HepG2 (cell line): ENCODE results near the gene VCP. TPM values are rescaled to one million over a fixed set of nuclear protein-coding genes. Genes with fewer than 3 reads are reported as not detected.

ENCODE experiments used
- GABPA ChIP-seq, 2 experiments: IDR thresholded peaks; 2 replicates each; pipeline ENCODE4 v1.6.1; 2011 to 2016; ENCODE audit warnings: low read depth in 2 of 2, low read length in 1 of 2, missing biosample characterization in 1 of 2, missing genetic modification characterization in 1 of 2
- MAFG ChIP-seq: sonication (generic); formaldehyde crosslinking; IDR thresholded peaks from 2 replicates; pipeline ENCODE4 v1.5.1; 2020; ENCODE audit warnings: mild to moderate bottlenecking, missing genetic modification reagents
- NR2C2 ChIP-seq: sonication (generic); formaldehyde crosslinking; IDR thresholded peaks from 2 replicates; pipeline ENCODE4 v1.4.0; 2020; ENCODE audit warnings: missing genetic modification reagents, mild to moderate bottlenecking, moderate library complexity, borderline replicate concordance
- RCOR2 ChIP-seq: IDR thresholded peaks from 2 replicates; pipeline ENCODE4 v1.6.1; 2016; ENCODE audit warnings: missing biosample characterization, missing genetic modification reagents
- SOX6 ChIP-seq, 2 experiments: fragments of 450-650 bp in 1 of 2; sonication (generic) in 1 of 2; formaldehyde crosslinking in 1 of 2; IDR thresholded peaks; 2 replicates each; pipeline versions ENCODE4 v1.4.0 to v1.6.1; 2017 to 2020; ENCODE audit warnings: antibody characterized with exemption in 1 of 2, mild to moderate bottlenecking in 1 of 2, missing genetic modification reagents in 1 of 2
- TEAD3 ChIP-seq: optimal IDR thresholded peaks from 2 replicates; pipeline ENCODE3; 2016; ENCODE audit warnings: borderline replicate concordance
- ZNF224 ChIP-seq: sonication (generic); formaldehyde crosslinking; IDR thresholded peaks from 2 replicates; pipeline ENCODE4 v1.5.0; 2020; ENCODE audit warnings: mild to moderate bottlenecking, missing genetic modification reagents
- ZNF550 ChIP-seq: sonication (generic); formaldehyde crosslinking; IDR thresholded peaks from 2 replicates; pipeline ENCODE4 v1.4.0; 2020; ENCODE audit warnings: mild to moderate bottlenecking, missing genetic modification reagents, borderline replicate concordance
- polyA plus RNA-seq, 8 experiments: library from polyadenylated mRNA; depleted of rRNA in 3 of 8; stranded (reverse) in 7 of 8; unstranded in 1 of 8; fragments of >200 nt; fragmentation: Illumina TruSeq in 4 of 8; extraction: Trizol in 4 of 8; gene quantifications; 2 replicates each; pipeline versions ENCODE4 v1.2.1 to v1.2.3, GENCODE V29; 2011 to 2016; ENCODE audit warnings: low read depth in 4 of 8, missing spikeins in 1 of 8, mixed read lengths in 1 of 8; ENCODE audit not compliant: insufficient read depth in 1 of 8
- total RNA-seq, 5 experiments: library from RNA; depleted of rRNA; stranded (reverse); fragments of >200 nt; fragmentation: Illumina TruSeq; extraction: Trizol; gene quantifications; 2 replicates each; pipeline ENCODE4 v1.2.3, GENCODE V29; 2016; ENCODE audit warnings: low read depth in 1 of 5
- TF ChIP-seq, protein P1 (sequence below): sonication (generic); formaldehyde crosslinking; IDR thresholded peaks from 2 replicates; pipeline ENCODE4 v1.5.1; 2020; ENCODE audit warnings: mild to moderate bottlenecking, missing genetic modification reagents, moderate library complexity
- TF ChIP-seq, protein P2 (sequence below): sonication (generic); formaldehyde crosslinking; IDR thresholded peaks from 2 replicates; pipeline ENCODE4 v1.5.1; 2020; ENCODE audit warnings: missing genetic modification reagents, mild to moderate bottlenecking, borderline replicate concordance
- TF ChIP-seq, protein P3 (sequence below): sonication (generic); formaldehyde crosslinking; conservative IDR thresholded peaks from 2 replicates; pipeline ENCODE4 v1.8.0; 2022; ENCODE audit warnings: low read depth, missing genetic modification reagents
- TF ChIP-seq, protein P4 (sequence below): sonication (generic); formaldehyde crosslinking; IDR thresholded peaks from 2 replicates; pipeline ENCODE4 v1.5.1; 2020; ENCODE audit warnings: mild to moderate bottlenecking, moderate library complexity, missing genetic modification reagents

VCP gene
- total and polyA plus RNA-seq, 2 of the 13 experiments (the other 11 are each of a cell fraction or from before 2014, with no cell fraction given), result 143 to 391 TPM

DNA sequence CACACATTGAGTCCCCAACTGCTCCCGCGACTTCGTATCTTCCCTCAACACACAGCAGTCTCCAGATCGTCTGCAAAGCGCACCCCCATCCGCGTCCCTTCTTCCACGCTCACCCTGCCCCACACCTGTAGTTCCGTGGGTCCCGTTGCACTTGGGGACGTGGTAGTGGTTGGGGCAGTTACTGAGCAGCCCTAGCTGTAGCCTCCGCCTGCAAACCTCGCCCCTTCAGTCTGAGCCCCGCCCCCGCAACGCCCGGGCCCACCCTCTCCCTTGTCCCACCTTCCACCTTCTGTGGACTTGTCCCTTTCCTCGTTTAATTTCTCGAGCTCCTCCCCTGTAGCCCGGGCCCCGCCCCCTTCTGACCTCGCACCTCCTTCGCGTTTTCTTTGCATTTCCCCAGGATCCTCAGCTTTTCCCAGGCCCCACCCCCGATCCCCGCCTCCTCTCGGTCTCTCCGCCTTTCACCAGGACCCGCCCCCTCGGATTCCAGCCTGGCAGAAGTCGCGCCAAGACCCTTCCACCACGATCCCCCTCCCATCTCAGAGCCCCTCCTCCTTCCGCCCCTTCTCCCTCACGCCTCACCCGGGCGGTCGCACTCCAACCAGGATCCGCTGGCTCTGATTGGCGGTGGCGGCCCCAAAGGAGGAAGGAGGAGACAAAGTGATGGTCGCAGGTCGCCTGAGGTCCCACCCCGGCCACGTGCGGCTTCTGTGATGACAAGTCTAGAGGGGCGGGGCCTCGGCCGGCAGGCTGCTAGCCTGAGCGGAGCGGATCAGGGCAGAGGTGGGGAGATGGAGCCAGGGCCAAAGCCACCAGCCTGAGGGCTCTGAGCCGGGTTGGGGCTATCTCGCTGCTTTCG lies 43.5 kb upstream of the VCP start, which contains the start of gene ATOSB (continued):
- TF ChIP-seq, protein P1, sequence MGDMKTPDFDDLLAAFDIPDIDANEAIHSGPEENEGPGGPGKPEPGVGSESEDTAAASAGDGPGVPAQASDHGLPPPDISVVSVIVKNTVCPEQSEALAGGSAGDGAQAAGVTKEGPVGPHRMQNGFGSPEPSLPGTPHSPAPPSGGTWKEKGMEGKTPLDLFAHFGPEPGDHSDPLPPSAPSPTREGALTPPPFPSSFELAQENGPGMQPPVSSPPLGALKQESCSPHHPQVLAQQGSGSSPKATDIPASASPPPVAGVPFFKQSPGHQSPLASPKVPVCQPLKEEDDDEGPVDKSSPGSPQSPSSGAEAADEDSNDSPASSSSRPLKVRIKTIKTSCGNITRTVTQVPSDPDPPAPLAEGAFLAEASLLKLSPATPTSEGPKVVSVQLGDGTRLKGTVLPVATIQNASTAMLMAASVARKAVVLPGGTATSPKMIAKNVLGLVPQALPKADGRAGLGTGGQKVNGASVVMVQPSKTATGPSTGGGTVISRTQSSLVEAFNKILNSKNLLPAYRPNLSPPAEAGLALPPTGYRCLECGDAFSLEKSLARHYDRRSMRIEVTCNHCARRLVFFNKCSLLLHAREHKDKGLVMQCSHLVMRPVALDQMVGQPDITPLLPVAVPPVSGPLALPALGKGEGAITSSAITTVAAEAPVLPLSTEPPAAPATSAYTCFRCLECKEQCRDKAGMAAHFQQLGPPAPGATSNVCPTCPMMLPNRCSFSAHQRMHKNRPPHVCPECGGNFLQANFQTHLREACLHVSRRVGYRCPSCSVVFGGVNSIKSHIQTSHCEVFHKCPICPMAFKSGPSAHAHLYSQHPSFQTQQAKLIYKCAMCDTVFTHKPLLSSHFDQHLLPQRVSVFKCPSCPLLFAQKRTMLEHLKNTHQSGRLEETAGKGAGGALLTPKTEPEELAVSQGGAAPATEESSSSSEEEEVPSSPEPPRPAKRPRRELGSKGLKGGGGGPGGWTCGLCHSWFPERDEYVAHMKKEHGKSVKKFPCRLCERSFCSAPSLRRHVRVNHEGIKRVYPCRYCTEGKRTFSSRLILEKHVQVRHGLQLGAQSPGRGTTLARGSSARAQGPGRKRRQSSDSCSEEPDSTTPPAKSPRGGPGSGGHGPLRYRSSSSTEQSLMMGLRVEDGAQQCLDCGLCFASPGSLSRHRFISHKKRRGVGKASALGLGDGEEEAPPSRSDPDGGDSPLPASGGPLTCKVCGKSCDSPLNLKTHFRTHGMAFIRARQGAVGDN (CRISPR knock-in tag), result peak; percentile 78
- TF ChIP-seq, protein P2, sequence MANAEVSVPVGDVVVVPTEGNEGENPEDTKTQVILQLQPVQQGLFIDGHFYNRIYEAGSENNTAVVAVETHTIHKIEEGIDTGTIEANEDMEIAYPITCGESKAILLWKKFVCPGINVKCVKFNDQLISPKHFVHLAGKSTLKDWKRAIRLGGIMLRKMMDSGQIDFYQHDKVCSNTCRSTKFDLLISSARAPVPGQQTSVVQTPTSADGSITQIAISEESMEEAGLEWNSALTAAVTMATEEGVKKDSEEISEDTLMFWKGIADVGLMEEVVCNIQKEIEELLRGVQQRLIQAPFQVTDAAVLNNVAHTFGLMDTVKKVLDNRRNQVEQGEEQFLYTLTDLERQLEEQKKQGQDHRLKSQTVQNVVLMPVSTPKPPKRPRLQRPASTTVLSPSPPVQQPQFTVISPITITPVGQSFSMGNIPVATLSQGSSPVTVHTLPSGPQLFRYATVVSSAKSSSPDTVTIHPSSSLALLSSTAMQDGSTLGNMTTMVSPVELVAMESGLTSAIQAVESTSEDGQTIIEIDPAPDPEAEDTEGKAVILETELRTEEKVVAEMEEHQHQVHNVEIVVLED (CRISPR knock-in tag), result no peak; the same call in 1 of the 2 replicates
- no peak for TF ChIP-seq NR2C2
- TF ChIP-seq, protein P3, sequence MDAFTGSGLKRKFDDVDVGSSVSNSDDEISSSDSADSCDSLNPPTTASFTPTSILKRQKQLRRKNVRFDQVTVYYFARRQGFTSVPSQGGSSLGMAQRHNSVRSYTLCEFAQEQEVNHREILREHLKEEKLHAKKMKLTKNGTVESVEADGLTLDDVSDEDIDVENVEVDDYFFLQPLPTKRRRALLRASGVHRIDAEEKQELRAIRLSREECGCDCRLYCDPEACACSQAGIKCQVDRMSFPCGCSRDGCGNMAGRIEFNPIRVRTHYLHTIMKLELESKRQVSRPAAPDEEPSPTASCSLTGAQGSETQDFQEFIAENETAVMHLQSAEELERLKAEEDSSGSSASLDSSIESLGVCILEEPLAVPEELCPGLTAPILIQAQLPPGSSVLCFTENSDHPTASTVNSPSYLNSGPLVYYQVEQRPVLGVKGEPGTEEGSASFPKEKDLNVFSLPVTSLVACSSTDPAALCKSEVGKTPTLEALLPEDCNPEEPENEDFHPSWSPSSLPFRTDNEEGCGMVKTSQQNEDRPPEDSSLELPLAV (CRISPR knock-in tag), result no peak
- no peak for TF ChIP-seq MAFG (CRISPR knock-in tag)
- no peak for TF ChIP-seq ZNF550
- TF ChIP-seq GABPA (IDR thresholded peaks at IDR 0.05; ENCODE audit: low read depth, low read length), result no peak
- 0 out of 2 replicates have a peak, but pooled peaks have one; percentile 20 for TF ChIP-seq GABPA (CRISPR knock-in tag; IDR thresholded peaks at IDR 0.05; ENCODE audit: low read depth)
- TF ChIP-seq TEAD3, result peak; percentile 26
- 0 out of 2 replicates have a peak, but pooled peaks have one; percentile 11 for TF ChIP-seq ZNF224 (CRISPR knock-in tag)
- no peak for TF ChIP-seq SOX6 (IDR thresholded peaks at IDR 0.05)
- peak; percentile 22; the same call in 1 of the 2 replicates for TF ChIP-seq SOX6 (CRISPR knock-in tag; IDR thresholded peaks at IDR 0.05)
- TF ChIP-seq, protein P4, sequence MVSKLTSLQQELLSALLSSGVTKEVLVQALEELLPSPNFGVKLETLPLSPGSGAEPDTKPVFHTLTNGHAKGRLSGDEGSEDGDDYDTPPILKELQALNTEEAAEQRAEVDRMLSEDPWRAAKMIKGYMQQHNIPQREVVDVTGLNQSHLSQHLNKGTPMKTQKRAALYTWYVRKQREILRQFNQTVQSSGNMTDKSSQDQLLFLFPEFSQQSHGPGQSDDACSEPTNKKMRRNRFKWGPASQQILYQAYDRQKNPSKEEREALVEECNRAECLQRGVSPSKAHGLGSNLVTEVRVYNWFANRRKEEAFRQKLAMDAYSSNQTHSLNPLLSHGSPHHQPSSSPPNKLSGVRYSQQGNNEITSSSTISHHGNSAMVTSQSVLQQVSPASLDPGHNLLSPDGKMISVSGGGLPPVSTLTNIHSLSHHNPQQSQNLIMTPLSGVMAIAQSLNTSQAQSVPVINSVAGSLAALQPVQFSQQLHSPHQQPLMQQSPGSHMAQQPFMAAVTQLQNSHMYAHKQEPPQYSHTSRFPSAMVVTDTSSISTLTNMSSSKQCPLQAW (CRISPR knock-in tag), result peak; percentile 56
- TF ChIP-seq RCOR2, result no peak
